HG03354 (cell line): ENCODE measurements around the gene MAPK13.

Source experiments
- ATAC-seq: cut with Tn5 transposase; IDR thresholded peaks from one replicate; pipeline ENCODE4 v1.9.1; 2021; ENCODE audit warnings: mild to moderate bottlenecking; ENCODE audit not compliant: unreplicated experiment, poor library complexity, severe bottlenecking

Gene MAPK13

DNA sequence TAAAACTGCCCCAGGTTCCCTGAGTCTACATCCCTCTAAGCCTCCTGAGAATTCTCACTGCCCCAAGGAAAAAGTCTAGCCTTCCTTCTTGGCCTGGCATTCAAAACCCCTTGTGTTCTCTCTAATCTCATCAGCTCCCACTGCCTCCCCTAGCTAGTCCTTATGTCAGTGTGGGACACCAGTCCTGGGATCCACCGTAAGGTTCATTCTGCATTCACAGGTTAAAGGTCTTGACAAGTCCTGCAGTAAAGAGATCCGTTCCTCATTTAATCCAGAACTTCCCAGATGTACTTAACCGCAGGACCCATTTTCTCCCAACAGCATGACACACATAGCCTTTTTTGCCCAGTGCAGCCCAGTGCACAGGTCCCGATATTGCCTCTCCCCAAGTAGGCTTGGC lies 11.6 kb downstream of the MAPK13 start:
- ATAC-seq, result no peak

DNA sequence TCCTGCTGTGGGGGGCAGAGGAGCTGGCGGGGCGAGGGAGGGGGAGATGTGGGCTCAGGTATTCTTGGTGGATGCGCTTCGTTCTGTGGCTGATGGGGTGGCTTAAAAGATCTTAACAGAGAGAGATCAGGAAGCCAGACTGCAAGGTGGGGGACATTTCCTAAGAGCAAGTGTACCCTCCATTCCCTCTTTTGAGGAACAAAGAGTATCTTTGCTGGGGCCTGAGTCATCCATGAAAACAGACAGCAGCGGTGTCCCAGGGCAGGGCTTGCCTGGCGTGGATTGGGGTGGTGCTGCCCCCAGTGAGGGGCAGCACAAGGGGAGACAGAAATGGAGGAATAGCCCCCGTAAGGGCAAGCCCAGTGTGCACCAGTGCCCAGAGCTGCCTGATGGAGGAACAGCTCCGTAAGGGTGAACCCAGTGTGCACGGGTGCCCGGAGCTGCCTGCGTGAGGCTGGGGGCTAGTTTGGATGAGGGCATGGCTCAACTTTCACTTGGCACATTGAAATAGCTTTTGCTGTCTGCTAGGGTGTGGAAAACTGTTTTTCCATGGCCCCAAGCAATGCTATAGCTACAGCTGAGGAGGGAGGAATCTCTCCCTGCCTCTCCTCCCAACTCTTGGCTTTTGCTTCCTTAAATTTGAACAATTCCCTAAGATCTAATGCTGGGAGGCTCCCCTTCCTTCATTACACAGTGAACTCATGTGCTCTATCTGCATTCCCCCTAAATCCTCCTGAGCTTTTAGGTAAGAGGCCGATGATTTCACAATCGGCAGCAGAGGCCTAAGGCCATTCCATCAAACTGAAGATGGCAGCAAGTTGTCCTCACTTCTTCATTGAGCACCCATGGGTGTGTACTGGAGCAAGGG lies 12.9 kb downstream of the MAPK13 start:
- no peak for ATAC-seq

DNA sequence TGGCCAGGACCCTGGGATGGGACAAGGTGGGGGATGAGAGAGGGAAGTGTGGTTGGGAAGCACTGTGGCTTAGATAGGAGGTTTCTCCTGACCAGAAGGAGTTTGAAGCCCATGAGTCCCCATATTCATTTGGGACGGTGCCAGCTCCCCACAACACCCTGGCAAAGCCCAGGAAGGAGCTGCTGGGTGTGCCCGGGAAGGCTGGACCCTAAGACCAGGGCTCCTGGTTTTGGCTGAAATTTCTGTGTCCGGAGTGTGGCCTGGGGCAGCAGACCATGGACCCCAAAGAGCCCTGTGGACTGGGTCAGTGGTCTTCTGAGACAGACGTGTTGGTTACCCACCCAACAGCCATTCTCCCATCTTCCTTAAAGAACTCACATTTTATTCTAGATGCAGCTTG lies 15.2 kb downstream of the MAPK13 start:
- no peak for ATAC-seq

DNA sequence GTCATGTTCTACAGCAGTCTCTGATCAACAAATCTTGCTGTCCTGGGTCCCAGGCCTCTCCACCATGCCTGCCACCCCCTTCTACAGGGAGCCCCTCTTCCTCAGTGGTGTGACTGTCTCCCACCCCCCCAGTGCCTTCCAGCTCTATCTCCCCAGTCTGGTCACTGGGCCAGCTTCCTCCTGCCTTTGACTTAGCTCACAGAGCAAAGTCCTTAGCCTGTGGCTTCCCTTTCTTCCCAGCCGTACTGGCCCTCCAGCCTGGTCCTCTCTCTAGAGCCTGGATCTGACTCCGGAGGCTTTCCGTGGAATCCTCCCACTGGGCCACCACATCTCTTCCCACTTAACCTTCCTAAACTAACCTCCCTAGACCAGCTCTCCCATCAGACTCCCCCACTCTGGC lies 17.0 kb downstream of the MAPK13 start:
- no peak for ATAC-seq

DNA sequence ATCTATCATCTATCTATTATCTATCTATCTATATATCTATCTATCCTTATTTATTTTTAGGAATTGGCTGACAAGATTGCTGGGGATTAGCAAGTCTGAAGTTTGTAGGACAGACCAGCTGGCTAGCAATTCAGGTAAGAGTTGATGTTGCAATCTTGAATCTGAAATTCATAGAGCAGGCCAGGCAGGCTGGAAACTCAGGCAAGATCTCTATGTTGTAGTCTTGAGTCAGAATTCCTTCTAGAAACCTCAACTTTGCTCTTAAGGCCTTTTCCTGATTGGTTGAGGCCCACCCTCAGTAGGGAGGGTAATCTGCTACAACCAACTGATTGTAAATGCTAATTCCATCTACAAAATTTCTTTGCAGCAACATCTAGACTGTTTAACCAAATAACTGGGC lies 19.2 kb downstream of the MAPK13 start:
- ATAC-seq, result no peak

DNA sequence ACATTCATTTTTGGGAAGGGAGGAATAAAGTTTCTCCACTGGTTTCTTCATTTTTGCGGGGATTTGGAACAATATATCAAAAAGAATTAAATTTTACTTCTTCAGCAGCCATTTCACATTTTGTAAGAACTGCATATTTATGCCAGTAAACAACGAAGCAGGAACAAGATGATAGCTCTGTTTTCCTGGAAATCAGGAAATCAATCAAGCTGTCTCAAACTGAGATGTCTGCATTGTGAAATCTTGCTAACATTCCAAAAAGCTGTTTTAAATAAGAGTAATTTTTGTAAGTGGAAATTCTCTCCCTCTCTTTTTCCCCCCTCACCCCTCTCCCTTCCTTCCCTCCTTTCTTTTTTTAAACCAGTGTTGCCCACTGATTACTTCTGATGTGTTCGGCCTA lies 20.0 kb downstream of the MAPK13 start:
- ATAC-seq, result no peak

DNA sequence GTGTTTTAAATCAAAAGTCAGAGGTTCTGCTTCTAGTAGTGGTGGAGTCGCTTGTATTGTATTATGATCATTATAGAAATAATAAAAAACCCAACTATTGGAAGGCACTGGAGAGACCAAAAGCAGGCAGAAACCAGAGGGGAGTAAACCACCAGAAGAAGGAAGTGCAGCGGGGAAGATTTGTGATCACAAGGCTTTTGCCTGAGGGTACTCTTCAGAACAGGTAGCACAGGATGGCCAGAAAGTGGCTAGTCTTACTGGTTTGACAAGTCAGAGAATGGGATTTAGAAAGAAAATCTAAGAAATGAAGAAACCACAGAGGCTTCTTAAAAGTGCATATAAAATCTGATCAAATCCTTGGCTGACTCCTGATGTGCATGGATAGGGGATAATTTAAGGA lies 24.0 kb downstream of the MAPK13 start:
- ATAC-seq, result no peak

DNA sequence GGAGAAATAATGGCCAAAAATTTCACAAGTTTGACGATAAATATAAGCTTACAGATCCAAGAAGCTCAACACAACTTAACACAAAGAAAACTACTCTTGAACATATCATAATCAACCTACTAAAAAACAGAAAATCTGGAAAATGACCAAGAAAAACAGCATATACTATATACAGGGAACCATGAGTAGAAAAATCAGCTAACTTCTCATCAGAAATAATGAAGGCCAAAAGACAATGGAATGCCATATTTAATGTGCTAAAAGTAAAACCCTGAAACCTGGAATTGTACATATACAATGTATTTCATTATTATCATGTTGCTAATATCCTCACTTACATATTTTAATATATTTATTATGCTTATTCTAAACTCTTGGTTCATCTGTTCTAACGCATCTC lies 25.3 kb downstream of the MAPK13 start:
- ATAC-seq, result no peak

DNA sequence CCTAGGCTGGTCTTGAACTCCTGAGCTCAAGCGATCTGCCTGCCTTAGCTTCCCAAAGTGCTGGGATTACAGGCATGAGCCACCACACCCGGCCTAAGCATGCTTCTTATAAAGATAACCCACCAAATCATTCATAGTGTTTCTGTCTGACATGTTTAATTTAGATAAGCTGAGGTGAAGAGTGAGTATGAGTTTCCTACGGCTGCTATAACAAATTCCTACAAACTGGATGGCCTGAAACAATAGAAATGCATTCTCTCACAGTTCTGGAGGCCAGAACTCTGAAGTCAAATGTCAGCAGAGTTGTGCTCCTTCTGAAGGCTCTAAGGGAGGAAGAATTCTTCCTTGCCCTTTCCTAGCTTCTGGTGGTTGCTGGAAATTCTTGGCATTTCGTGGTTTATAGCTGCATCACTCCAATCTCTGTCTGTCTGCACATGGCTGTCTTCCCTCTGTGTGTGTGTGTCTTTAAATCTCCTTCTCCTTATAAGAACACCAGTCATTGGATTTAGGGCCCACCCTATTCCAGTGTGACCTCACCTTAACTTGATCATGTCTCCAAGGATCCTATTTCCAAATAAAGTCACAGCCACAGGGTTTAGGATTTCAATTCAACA lies 29.9 kb downstream of the MAPK13 start:
- ATAC-seq, result no peak

DNA sequence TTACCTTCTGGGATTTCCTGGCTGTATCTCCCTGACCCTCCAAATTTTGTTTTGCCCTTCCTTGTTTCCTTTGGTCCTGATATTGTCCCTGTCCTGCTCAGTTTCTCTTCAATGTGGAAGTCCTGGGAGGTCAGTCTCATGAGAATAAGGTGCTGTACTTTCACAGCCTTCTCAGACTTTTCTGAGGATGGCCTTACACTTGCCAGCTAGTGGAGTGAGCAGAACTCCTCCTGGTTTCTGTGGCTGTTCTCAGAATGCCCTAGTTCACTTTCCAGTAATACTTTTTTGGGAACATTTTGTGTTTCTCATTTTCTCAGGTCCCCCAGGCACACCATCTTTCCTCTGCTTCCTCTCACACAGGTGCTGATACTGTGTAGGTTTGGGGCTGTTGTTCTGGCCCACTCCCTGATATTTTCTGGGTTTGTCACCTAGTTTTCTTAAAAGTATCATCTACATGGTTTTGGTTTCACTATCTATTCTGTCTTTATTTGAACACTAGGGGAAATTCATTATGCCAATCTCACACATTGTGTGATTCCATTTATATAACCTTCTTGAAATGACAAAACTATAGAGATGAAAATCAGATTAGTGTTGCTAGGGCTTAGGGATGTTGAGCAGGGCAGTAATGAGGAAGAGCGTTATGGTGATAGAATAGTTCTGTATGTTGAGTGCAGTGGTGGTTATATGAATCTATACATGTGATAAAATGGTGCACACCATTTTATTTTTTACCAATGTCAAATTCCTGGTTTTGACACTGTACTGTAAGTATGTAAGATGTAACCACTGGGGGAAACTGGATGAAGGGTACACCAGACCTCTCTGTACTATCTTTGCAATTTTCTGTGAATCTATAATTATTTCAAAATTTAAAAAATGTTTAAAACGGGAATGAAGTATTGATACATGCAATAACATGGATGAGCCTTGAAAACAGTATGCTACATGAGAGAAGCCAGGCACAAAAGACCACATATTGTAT lies 39.0 kb downstream of the MAPK13 start:
- ATAC-seq, result no peak

DNA sequence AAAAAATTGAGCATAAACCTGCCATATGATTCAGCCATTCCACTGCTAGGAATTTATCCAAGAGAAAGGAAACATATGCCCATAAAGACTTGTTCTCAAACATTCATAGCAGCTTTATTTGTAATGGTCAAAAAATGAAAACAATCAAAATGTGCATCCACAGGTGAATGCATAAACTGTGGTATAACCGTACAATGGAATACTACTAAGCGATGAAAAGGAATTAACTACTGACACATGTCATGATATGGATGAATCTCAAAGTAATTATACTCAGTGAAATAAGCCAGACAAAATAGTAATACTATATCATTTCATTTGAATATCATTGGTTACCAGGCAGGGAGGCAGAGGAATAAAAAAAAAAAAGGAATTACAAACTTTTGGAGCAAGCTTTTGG lies 40.4 kb downstream of the MAPK13 start:
- no peak for ATAC-seq

DNA sequence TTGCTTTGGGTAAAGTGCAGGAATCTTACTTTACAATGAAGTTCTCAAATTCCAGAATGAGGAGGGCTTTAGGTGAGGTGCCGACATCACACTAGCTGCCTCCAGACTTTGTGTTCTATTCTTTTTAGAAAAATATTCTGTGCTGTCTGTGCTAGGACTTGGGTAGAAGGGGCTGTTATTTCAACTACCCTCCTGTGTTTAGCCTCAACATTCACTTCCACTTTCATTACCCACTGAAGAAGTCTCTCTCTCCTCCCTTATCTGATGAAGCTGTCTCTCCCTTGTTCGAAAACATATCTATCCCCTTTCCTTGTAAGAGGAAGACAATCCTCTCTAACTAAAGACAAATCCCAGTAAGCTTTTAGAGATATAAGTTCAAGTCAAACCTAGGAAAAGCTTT lies 41.3 kb downstream of the MAPK13 start:
- ATAC-seq, result no peak

DNA sequence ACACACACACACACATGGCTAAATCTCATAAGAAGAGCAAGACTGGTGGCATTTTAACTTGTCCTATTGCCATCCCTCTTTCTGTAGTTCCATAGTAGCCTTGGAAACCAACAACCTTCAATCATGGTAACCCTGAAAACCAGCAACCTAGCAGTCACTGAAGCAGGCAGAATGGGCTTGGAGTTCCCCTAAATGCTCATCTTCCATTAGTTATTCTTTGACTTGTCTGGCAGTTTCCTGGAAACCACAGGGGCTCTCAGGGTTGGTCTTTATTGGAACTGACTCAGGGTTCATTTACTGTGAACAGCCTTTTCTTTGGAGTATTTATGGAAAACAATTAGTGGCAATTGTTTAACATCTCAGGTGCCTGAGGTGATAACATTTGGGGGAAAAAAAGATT lies 46.9 kb downstream of the MAPK13 start:
- ATAC-seq, result no peak

DNA sequence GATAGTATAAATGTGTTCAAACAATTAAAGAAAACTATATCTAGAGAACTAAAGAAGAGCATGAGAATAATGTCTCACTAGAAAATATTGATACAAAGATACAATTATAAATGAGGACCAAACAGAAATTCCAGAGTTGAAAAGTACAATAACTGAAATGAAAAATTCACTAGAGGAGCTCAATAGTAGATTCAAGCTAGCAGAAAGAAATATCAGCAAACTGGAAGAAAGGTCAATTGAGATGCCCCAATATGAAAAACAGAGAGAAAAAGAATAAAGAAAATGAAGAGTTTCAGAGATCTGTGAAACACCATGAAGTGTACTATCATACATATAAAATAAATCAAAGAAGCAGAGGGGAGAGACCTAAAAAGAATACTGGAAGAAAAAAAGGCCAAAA lies 48.2 kb downstream of the MAPK13 start:
- no peak for ATAC-seq

DNA sequence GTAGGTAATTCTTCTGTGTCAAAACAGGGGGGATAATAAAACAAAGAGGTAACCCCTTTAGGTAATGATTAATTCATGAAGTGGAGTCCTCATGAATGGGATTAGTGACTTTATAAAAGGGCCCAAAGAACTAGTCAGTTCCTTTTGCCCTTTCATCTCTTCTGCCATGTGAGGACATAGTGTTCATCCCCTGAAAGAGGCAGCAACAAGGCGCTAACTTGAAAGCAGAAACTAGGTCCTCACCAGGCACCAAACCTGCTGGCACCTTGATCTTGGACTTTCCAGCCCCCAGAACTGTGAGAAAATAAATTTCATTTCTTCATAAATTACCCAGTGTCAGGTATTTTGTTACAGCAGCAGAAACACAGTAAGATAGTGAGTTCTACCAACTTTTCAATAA lies 49.8 kb downstream of the MAPK13 start:
- ATAC-seq, result no peak

DNA sequence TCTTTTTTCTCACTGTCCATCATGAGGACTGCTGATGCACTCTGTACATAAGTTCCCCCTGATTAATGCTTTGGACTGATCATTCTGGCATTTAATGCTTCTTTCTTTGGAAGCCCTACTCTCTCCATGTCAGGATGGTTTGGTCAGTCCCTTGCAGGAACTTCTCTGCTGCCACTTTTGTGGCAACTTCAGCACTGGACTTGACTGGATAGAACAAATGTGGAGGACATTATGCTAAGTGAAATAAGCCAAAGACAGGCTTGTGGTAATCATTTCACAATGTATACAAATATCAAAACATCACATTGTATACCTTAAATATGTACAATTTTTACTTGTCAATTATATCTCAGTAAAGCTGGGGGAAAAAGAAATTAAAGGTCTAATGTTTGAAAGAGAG lies 54.0 kb downstream of the MAPK13 start:
- no peak for ATAC-seq

DNA sequence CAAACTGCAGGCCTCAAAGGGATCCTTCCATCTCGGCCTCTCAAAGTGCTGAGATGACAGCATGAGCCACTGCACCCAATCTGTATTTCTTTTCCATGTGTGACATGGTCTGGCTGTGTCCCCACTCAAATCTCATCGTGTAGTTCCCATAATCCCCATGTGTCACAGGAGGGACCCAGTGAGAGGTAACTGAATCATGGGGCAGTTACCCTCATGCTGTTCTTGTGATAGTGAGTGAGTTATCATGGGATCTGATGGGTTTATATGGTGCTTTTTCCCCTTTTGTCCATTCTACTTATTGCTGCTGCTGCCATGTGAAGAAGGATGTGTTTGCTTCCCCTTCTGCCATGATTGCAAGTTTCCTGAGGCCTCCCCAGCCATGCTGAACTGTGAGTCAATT lies 55.9 kb downstream of the MAPK13 start:
- no peak for ATAC-seq

DNA sequence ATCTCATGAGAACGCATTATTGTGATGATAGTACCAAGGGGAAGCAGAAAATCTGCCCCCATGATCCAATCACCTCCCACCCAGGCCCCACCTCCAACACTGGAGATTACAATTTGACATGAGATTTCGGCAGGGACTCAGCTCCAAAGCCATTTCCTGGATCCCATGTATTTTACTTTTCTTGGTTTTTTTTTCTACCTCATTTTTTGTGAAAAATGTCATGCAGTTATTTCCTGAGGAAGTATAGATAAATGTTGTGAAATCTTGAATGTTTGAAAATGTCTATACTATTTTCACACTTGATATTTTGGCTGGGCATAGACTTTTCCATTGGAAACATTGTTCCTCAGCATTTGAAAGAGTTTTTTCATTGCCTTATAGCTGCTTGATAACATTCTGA lies 57.1 kb downstream of the MAPK13 start:
- no peak for ATAC-seq
